HEK293 (cell line): Measurements from ENCODE around the gene JPH3.

Source experiments
- KLF9 ChIP-seq: fragments of 450-650 bp; formaldehyde crosslinking; IDR thresholded peaks from 2 replicates; pipeline ENCODE4 v1.5.1; 2016; ENCODE audit warnings: missing biosample characterization, missing genetic modification characterization, low read depth
- ZNF10 ChIP-seq: fragments of 450-650 bp; formaldehyde crosslinking; IDR thresholded peaks from 2 replicates; pipeline ENCODE4 v1.5.1; 2017; ENCODE audit warnings: missing biosample characterization, missing genetic modification characterization
- ZNF146 ChIP-seq: fragments of 450-650 bp; formaldehyde crosslinking; IDR thresholded peaks from 2 replicates; pipeline ENCODE4 v1.5.1; 2016; ENCODE audit warnings: missing biosample characterization, missing genetic modification characterization
- ZNF211 ChIP-seq: fragments of 450-650 bp; formaldehyde crosslinking; IDR thresholded peaks from 2 replicates; pipeline ENCODE4 v1.5.1; 2016; ENCODE audit warnings: low read depth, missing biosample characterization, missing genetic modification characterization
- ZNF274 ChIP-seq, 2 experiments: fragments of 200-500 bp in 1 of 2; fragments of 450-650 bp in 1 of 2; sonication (Bioruptor generic) in 1 of 2; formaldehyde crosslinking in 1 of 2; IDR thresholded peaks; 2 replicates each; pipeline versions ENCODE4 v1.5.1 to v1.6.1; 2014 to 2016; ENCODE audit warnings: borderline replicate concordance in 1 of 2, inconsistent platforms in 1 of 2, low read length in 1 of 2, missing biosample characterization in 1 of 2, missing genetic modification characterization in 1 of 2
- ZNF416 ChIP-seq: fragments of 450-650 bp; formaldehyde crosslinking; IDR thresholded peaks from 2 replicates; pipeline ENCODE4 v1.5.1; 2016; ENCODE audit warnings: missing biosample characterization, missing genetic modification characterization
- ZNF621 ChIP-seq: fragments of 450-650 bp; formaldehyde crosslinking; IDR thresholded peaks from 2 replicates; pipeline ENCODE4 v1.5.1; 2017; ENCODE audit warnings: missing biosample characterization, missing genetic modification characterization
- ZNF768 ChIP-seq: fragments of 450-650 bp; formaldehyde crosslinking; IDR thresholded peaks from 2 replicates; pipeline ENCODE4 v1.5.1; 2018; ENCODE audit warnings: missing biosample characterization, mild to moderate bottlenecking, missing genetic modification characterization
- TF ChIP-seq, protein P1 (sequence below): sonication (generic); formaldehyde crosslinking; IDR thresholded peaks from 2 replicates; pipeline ENCODE4 v1.8.1; 2022; ENCODE audit warnings: mild to moderate bottlenecking, moderate library complexity, missing genetic modification reagents
- TF ChIP-seq, protein P2 (sequence below): fragments of 450-650 bp; formaldehyde crosslinking; IDR thresholded peaks from 2 replicates; pipeline ENCODE4 v1.5.1; 2016; ENCODE audit warnings: missing biosample characterization, missing genetic modification characterization
- TF ChIP-seq, protein P3 (sequence below): fragments of 450-650 bp; formaldehyde crosslinking; IDR thresholded peaks from 2 replicates; pipeline ENCODE4 v1.5.1; 2017; ENCODE audit warnings: missing biosample characterization, missing genetic modification characterization
- TF ChIP-seq, protein P4 (sequence below): fragments of 450-650 bp; formaldehyde crosslinking; IDR thresholded peaks from 2 replicates; pipeline ENCODE4 v1.5.1; 2016; ENCODE audit warnings: missing biosample characterization, missing genetic modification characterization

DNA sequence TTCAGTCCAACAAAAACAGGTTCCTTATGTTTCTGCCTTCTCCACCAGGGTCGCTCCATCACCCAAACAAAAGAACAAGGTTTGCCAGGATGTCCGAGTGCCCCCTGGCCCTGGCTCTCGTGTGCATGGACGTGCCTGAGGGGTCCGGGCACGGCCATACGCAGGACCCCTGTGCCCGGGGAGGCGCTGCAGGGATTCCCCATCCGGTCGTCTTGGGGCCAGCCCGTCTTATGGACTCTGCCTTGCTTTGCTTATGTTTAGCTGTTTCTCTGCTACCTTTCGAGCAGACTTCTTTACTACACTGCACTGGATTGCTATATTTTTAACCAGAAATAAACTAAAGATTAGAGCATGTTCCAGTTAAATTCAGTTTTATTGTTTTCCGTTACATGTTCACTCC, 95.5 kb downstream of the JPH3 start:
- no peak for TF ChIP-seq ZNF10 (tag by site-specific recombination)
- TF ChIP-seq, protein P1, sequence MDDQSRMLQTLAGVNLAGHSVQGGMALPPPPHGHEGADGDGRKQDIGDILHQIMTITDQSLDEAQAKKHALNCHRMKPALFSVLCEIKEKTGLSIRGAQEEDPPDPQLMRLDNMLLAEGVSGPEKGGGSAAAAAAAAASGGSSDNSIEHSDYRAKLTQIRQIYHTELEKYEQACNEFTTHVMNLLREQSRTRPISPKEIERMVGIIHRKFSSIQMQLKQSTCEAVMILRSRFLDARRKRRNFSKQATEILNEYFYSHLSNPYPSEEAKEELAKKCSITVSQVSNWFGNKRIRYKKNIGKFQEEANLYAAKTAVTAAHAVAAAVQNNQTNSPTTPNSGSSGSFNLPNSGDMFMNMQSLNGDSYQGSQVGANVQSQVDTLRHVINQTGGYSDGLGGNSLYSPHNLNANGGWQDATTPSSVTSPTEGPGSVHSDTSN = no peak
- TF ChIP-seq, protein P2, sequence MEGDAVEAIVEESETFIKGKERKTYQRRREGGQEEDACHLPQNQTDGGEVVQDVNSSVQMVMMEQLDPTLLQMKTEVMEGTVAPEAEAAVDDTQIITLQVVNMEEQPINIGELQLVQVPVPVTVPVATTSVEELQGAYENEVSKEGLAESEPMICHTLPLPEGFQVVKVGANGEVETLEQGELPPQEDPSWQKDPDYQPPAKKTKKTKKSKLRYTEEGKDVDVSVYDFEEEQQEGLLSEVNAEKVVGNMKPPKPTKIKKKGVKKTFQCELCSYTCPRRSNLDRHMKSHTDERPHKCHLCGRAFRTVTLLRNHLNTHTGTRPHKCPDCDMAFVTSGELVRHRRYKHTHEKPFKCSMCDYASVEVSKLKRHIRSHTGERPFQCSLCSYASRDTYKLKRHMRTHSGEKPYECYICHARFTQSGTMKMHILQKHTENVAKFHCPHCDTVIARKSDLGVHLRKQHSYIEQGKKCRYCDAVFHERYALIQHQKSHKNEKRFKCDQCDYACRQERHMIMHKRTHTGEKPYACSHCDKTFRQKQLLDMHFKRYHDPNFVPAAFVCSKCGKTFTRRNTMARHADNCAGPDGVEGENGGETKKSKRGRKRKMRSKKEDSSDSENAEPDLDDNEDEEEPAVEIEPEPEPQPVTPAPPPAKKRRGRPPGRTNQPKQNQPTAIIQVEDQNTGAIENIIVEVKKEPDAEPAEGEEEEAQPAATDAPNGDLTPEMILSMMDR = no peak
- no peak for TF ChIP-seq ZNF211 (tag by site-specific recombination)
- no peak for TF ChIP-seq ZNF768 (tag by site-specific recombination)
- TF ChIP-seq, protein P3, sequence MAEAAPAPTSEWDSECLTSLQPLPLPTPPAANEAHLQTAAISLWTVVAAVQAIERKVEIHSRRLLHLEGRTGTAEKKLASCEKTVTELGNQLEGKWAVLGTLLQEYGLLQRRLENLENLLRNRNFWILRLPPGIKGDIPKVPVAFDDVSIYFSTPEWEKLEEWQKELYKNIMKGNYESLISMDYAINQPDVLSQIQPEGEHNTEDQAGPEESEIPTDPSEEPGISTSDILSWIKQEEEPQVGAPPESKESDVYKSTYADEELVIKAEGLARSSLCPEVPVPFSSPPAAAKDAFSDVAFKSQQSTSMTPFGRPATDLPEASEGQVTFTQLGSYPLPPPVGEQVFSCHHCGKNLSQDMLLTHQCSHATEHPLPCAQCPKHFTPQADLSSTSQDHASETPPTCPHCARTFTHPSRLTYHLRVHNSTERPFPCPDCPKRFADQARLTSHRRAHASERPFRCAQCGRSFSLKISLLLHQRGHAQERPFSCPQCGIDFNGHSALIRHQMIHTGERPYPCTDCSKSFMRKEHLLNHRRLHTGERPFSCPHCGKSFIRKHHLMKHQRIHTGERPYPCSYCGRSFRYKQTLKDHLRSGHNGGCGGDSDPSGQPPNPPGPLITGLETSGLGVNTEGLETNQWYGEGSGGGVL (tag by site-specific recombination) = no peak
- no peak for TF ChIP-seq ZNF416
- no peak for TF ChIP-seq KLF9 (tag by site-specific recombination)
- TF ChIP-seq ZNF621 (tag by site-specific recombination) = no peak
- TF ChIP-seq, protein P4, sequence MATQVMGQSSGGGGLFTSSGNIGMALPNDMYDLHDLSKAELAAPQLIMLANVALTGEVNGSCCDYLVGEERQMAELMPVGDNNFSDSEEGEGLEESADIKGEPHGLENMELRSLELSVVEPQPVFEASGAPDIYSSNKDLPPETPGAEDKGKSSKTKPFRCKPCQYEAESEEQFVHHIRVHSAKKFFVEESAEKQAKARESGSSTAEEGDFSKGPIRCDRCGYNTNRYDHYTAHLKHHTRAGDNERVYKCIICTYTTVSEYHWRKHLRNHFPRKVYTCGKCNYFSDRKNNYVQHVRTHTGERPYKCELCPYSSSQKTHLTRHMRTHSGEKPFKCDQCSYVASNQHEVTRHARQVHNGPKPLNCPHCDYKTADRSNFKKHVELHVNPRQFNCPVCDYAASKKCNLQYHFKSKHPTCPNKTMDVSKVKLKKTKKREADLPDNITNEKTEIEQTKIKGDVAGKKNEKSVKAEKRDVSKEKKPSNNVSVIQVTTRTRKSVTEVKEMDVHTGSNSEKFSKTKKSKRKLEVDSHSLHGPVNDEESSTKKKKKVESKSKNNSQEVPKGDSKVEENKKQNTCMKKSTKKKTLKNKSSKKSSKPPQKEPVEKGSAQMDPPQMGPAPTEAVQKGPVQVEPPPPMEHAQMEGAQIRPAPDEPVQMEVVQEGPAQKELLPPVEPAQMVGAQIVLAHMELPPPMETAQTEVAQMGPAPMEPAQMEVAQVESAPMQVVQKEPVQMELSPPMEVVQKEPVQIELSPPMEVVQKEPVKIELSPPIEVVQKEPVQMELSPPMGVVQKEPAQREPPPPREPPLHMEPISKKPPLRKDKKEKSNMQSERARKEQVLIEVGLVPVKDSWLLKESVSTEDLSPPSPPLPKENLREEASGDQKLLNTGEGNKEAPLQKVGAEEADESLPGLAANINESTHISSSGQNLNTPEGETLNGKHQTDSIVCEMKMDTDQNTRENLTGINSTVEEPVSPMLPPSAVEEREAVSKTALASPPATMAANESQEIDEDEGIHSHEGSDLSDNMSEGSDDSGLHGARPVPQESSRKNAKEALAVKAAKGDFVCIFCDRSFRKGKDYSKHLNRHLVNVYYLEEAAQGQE (tag by site-specific recombination) = no peak
- TF ChIP-seq ZNF274 (IDR thresholded peaks at IDR 0.05; ENCODE audit: low read length) = no peak
- no peak for TF ChIP-seq ZNF274 (tag by site-specific recombination; IDR thresholded peaks at IDR 0.05; ENCODE audit: borderline replicate concordance)
- TF ChIP-seq ZNF146 (tag by site-specific recombination) = no peak
